D721Med (cell line): ENCODE results near the gene FOXP1.

Experiments used
- DNase-seq: peaks from one replicate; pipeline ENCODE4 v3.0.0; 2011; ENCODE audit warnings: low spot score; ENCODE audit not compliant: insufficient read length
- FAIRE-seq: peaks from 2 replicates; lab custom pipeline; 2011; peaks lifted over from hg19 to GRCh38; lab: Jason Lieb, UNC
- CTCF ChIP-seq: IDR thresholded peaks from 2 replicates; pipeline ENCODE4 v1.5.1; 2012; ENCODE audit warnings: mild to moderate bottlenecking, control low read depth; ENCODE audit not compliant: insufficient read depth; ENCODE audit errors: missing control alignments

FOXP1 gene

GRCh38 chr3:71262364-71263265 is 320.9 kb downstream of the FOXP1 start:
- no peak for TF ChIP-seq CTCF
- no peak for FAIRE-seq
- DNase-seq: no peak

GRCh38 chr3:71260782-71261181 is 322.7 kb downstream of the FOXP1 start:
- FAIRE-seq: no peak
- DNase-seq: no peak

GRCh38 chr3:71258526-71258925 is 325.0 kb downstream of the FOXP1 start:
- FAIRE-seq: no peak
- TF ChIP-seq CTCF: no peak
- no peak for DNase-seq

More at GRCh38 chr3:71260782-71261181, 322.7 kb downstream of the FOXP1 start:
- TF ChIP-seq CTCF: no peak

- no peak for FAIRE-seq
Measured at GRCh38 chr3:71258116-71258515, 325.4 kb downstream of the FOXP1 start.

GRCh38 chr3:71255498-71255897 is 328.0 kb downstream of the FOXP1 start:
- no peak for DNase-seq
- FAIRE-seq: no peak
- no peak for TF ChIP-seq CTCF

More at GRCh38 chr3:71258116-71258515, 325.4 kb downstream of the FOXP1 start:
- DNase-seq: no peak
- TF ChIP-seq CTCF: no peak

GRCh38 chr3:71254281-71255057 is 329.1 kb downstream of the FOXP1 start:
- FAIRE-seq (no peak), DNase-seq (no peak)
- TF ChIP-seq CTCF: no peak
